ENCODE measurements around the gene WIPF1.

WIPF1 gene, protein sequence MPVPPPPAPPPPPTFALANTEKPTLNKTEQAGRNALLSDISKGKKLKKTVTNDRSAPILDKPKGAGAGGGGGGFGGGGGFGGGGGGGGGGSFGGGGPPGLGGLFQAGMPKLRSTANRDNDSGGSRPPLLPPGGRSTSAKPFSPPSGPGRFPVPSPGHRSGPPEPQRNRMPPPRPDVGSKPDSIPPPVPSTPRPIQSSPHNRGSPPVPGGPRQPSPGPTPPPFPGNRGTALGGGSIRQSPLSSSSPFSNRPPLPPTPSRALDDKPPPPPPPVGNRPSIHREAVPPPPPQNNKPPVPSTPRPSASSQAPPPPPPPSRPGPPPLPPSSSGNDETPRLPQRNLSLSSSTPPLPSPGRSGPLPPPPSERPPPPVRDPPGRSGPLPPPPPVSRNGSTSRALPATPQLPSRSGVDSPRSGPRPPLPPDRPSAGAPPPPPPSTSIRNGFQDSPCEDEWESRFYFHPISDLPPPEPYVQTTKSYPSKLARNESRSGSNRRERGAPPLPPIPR

GRCh38 chr2:174597345-174598047, at the start of gene WIPF1:
Gene WIPF1 (minus strand): TSS chr2:174597804. CDS start chr2:174585573, 12,231 bp downstream.
- peak; percentile 92 for DNase-seq (ENCODE audit: low read depth)

GRCh38 chr2:174645296-174645695, 47.7 kb upstream of the WIPF1 start:
- no peak for DNase-seq (ENCODE audit: low read depth)

DNA sequence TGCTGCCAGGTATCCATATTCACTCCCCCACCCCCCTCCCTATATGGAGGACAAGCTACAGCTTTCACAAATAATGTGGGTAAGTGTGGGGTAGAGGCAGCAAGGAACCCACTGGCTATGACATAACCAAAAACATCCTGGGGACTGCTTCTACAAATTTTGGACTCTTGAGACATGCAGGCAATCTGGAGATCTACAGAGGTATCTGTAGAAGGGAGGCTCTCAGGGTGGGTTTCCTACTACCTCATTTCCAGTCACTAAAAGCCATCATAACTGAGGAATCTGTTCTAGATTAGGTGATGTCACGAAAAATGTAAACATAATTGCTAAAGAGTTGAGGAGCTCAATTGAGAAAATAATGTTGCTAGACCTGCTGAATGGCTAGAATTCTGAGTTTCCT, 46.8 kb upstream of the WIPF1 start:
- peak; percentile 9 for DNase-seq (ENCODE audit: low read depth)

DNA sequence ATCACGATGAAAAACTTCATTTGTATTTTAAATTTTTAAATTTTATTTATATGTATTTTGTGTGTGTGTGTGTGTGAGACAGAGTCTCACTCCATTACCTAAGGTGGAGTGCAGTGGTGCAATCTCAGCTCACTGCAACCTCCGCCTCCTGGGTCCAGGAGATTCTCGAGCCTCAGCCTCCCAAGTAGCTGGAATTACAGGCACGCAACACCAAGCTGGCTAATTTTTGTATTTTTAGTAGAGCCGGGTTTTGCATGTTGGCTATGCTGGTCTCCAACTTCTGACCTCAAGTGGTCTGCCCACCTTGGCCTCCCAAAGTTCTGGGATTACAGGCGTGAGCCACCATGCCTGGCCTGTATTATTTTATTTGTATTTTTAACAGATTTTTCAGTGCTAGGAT, 45.8 kb upstream of the WIPF1 start:
- no peak for DNase-seq (ENCODE audit: low read depth)

DNA sequence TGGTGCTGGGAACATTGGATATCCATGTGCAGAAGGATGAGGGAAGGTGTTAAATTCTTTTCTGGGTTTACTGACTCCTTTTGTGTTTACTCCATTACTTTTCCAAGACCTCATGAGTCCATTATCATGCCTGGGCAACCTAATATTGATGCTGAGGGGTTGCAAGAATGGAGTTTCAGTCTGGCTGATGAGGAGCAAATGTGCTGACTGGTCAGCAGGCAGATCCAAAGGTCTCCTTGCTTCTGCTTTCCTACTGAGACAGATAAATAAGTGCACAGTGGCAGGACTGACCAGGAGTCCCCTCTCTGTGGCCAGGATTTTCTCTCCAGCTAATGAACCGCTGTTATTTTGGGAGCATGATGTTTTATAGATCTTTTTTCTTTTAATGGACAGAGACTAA, 43.6 kb upstream of the WIPF1 start:
- DNase-seq (ENCODE audit: low read depth) = no peak

- DNase-seq (ENCODE audit: low read depth) = no peak
These were observed 39.4 kb upstream of the WIPF1 start for GRCh38 chr2:174636987-174637386.

DNA sequence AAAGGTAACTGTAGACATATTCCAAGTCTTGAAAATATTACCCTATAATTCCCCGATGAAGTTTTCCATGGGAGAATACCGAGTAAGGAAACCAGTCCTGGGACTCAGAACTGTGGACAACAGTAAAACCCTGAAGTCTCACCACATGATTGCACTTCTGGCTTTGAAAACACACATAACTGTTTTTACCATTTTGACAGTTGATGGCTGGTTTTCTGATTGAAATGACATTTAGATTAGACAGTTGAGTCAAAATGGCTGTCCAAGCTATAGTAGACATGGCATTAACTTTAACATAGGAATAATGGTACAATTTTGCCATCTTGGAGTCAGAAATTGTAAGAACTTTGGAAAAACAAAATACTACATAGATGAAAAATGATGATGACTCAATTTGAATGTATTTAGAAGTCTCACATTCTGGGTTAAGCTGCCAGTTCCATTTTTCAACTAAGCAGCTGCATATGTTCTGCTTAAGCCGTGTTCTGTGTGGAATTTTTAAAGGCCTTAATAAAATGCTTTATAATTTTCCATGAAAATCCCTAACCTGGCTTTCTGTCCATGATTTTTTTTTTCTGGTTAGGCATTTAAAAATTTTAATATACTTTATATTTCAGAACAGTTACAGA, 38.3 kb upstream of the WIPF1 start:
- peak; percentile 80 for DNase-seq (ENCODE audit: low read depth)

- no peak for DNase-seq (ENCODE audit: low read depth)
These were observed 37.5 kb upstream of the WIPF1 start for GRCh38 chr2:174635015-174635593.

GRCh38 chr2:174634130-174635014, 36.8 kb upstream of the WIPF1 start:
- DNase-seq (ENCODE audit: low read depth) = no peak

DNA sequence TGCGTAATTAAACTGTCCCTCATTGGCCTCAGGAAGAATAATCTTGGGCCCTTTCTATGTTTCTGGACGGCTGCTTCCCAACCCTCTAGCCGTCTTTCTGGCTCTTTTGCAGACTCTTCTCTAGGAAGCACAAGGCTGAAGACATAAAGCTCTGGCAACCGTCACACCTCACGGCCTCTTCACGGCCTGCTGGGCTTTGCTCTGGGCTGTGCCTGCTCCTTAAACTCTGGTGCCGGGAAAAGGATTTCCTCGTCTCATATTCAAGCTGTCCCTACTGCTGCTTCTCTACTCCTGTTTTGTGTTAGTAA, 36.0 kb upstream of the WIPF1 start:
- no peak for DNase-seq (ENCODE audit: low read depth)

DNA sequence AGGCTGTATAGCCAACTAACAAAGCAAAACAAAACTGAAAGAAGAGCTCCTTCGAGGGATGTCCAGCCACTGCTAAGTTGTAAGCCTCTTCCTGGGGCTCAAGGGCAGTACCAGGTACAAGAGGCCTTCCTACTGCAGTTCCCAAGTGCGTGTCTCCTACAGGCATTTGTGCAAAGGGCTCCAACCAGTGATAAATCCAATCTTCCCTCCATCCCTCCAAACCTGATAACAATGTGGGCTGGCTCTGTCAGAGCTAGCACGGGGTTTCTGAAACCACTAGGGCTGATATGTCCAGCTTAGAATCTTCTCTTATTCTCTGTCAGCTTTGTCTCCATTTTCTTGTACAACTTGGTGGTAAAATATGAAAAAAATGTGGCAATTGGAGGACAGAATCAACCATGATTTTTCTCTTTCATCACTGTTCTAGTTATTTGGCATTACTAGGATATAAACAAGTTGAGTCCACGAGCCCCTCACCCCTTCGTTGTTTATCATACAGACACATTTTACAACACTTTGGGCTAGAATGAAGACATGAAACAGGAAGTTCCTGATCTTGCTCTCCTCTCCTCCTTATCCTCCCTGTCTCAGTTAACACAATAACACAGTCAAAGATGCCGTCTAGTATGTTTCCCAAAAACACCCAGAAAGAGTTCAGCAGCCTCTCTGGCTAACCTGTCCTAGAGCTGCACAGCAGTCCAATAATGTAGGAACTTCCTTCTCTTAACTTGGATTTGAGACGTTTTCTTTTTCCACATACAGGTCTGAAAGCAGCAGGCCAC, 35.4 kb upstream of the WIPF1 start:
- DNase-seq (ENCODE audit: low read depth) = peak; percentile 25

- DNase-seq (ENCODE audit: low read depth) = peak; percentile 94
These were observed 33.7 kb upstream of the WIPF1 start for GRCh38 chr2:174631009-174631981.

- DNase-seq (ENCODE audit: low read depth) = no peak
These were observed 32.5 kb upstream of the WIPF1 start for GRCh38 chr2:174630107-174630506.

- DNase-seq (ENCODE audit: low read depth) = no peak
These were observed 31.9 kb upstream of the WIPF1 start for GRCh38 chr2:174629506-174629905.

- DNase-seq (ENCODE audit: low read depth) = no peak
These were observed 31.0 kb upstream of the WIPF1 start for GRCh38 chr2:174628528-174629169.

DNA sequence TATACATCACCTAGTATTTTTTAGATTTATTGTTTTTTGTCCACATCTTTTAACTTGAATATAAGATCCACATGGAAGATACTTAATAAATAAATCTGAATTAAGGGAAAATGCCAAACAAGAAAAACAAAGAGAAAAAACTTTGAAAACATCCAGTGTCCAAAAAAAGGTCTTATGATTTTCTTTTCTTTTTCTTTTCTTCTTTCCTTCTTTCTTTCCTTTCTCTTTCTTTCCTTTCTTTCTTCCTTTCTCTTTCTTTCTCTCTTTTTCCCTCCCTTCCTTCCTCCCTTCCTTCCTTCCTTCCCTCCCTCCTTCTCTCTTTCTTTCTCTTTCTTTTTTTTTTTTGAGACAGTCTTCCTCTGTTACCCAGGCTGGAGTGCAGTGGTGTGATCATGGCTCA, 29.6 kb upstream of the WIPF1 start:
- no peak for DNase-seq (ENCODE audit: low read depth)

- no peak for DNase-seq (ENCODE audit: low read depth)
These were observed 27.4 kb upstream of the WIPF1 start for GRCh38 chr2:174624895-174625430.

GRCh38 chr2:174623690-174624089, 26.1 kb upstream of the WIPF1 start:
- no peak for DNase-seq (ENCODE audit: low read depth)
